ENCODE results near the gene KPNA6. TPM values are rescaled to one million over a fixed set of nuclear protein-coding genes. Genes with fewer than 3 reads are reported as not detected.

KPNA6 gene
- total RNA-seq, 1 donor from 2014 or later: 79.0 TPM

DNA sequence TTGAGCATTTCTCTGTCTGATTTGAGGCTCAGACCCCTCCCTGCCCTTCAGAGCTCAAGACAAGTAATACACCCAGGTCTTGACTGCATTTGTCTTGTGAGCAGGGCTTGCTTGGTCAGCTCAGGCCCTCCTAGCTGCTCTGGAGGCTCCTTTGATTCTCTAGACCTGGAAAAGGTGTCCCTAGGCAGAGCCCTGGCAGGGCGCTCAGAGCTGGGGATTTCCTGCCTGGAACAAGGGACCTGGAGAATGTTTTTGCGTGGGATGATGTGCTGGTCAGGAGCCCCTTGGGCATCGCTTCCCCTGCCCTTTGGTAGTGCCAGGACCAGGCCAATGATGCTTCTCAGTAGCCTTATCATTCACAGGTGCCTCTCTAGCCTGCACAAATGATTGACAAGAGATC lies 87.7 kb downstream of the KPNA6 start:
- Mint-ChIP-seq H3K36me3 (ENCODE audit: unreplicated experiment) (no peaks in the 10 kb centered on the region), H3K27ac (ENCODE audit: unreplicated experiment) (no peak overlapping the region), H3K4me3 (ENCODE audit: unreplicated experiment) (no peak overlapping the region), H3K27me3 (ENCODE audit: unreplicated experiment) (peaks cover 8% of the 10 kb centered on the region), H3K4me1 (ENCODE audit: low read depth, unreplicated experiment) (peaks cover 26% of the 10 kb centered on the region), H3K9me3 (ENCODE audit: unreplicated experiment) (peaks cover 9% of the 10 kb centered on the region)
- TF ChIP-seq, protein P1, sequence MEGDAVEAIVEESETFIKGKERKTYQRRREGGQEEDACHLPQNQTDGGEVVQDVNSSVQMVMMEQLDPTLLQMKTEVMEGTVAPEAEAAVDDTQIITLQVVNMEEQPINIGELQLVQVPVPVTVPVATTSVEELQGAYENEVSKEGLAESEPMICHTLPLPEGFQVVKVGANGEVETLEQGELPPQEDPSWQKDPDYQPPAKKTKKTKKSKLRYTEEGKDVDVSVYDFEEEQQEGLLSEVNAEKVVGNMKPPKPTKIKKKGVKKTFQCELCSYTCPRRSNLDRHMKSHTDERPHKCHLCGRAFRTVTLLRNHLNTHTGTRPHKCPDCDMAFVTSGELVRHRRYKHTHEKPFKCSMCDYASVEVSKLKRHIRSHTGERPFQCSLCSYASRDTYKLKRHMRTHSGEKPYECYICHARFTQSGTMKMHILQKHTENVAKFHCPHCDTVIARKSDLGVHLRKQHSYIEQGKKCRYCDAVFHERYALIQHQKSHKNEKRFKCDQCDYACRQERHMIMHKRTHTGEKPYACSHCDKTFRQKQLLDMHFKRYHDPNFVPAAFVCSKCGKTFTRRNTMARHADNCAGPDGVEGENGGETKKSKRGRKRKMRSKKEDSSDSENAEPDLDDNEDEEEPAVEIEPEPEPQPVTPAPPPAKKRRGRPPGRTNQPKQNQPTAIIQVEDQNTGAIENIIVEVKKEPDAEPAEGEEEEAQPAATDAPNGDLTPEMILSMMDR (IDR thresholded peaks at IDR 0.05; ENCODE audit: partially characterized antibody, unreplicated experiment): no peak
- DNase-seq: no peak

DNA sequence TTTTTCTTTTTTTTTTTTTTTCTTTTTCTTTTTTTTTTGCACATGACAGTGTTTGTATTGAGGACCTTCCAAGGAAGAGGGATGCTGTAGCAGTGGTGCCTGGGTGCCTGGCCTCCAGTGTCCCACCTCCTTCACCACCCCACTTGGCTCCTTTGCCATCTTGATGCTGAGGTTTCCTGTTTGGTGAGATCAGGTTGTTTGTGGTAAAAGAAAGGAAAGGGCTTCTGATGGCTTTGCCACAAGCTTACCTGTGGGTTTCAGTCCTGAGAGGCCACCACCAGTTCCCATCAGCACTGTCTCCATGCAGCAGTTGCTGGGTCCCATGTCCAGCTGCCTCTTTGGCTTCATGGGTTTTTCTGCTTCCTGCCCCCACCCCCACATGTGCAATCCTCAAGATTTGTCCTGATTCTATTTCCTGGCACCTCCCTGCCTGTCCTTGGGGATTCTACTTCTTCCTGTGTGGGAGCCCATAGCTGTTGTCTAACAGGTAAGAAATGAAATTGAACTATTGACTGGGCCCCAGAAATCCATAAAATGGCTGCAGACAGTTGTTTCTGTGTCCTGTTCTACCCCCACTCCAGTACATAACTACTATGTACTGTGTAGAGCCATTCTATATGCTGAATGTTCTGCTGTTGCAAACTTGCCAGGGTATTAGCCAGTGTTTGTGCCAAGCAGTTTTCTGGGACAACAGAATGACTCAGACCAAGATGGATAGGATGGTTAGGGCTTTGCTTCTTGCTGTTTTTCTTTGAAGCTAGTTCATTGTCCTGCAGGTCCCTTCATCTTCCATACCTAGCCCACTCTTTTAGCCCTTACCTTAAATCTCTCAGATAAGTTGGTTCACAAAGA lies 88.3 kb downstream of the KPNA6 start:
- Mint-ChIP-seq H3K27me3 (ENCODE audit: unreplicated experiment) (peaks cover 8% of the 10 kb centered on the region), H3K36me3 (ENCODE audit: unreplicated experiment) (no peaks in the 10 kb centered on the region), H3K4me1 (ENCODE audit: low read depth, unreplicated experiment) (peaks cover 26% of the 10 kb centered on the region), H3K4me3 (ENCODE audit: unreplicated experiment) (no peak overlapping the region), H3K27ac (ENCODE audit: unreplicated experiment) (no peak overlapping the region), H3K9me3 (ENCODE audit: unreplicated experiment) (peaks cover 9% of the 10 kb centered on the region)
- TF ChIP-seq, protein P1 (IDR thresholded peaks at IDR 0.05; ENCODE audit: partially characterized antibody, unreplicated experiment): no peak
- no peak for DNase-seq

DNA sequence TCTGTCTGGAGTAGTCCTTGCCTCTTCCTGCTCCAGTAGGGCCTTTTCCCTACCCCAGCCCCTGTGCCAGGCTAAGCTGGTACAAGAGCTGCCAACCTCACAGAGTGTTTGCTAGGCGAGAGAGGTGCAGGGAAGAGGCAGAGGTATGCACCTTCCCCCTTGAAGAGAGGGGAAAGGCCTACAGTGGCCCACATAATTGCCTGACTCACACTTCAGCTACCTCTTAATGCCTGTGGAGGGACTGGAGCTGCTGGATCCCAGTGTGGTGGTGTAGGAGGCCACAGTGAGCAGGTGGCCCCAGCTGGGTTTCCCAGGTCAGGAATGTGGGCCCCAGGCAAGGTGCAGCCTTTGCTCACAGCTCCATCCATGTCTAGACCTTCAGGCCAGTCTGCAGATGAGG lies 89.2 kb downstream of the KPNA6 start:
- TF ChIP-seq, protein P1 (IDR thresholded peaks at IDR 0.05; ENCODE audit: partially characterized antibody, unreplicated experiment): no peak
- no peak for DNase-seq
- peaks cover 29% of the 10 kb centered on the region for H3K4me1 Mint-ChIP-seq (ENCODE audit: low read depth, unreplicated experiment)
- H3K9me3 Mint-ChIP-seq (ENCODE audit: unreplicated experiment): peaks cover 11% of the 10 kb centered on the region
- H3K36me3 Mint-ChIP-seq (ENCODE audit: unreplicated experiment): no peaks in the 10 kb centered on the region
- H3K27me3 Mint-ChIP-seq (ENCODE audit: unreplicated experiment): peaks cover 6% of the 10 kb centered on the region
- peak overlapping the region; percentile 86 for H3K27ac Mint-ChIP-seq (ENCODE audit: unreplicated experiment)
- peak overlapping the region; percentile 57 for H3K4me3 Mint-ChIP-seq (ENCODE audit: unreplicated experiment)

DNA sequence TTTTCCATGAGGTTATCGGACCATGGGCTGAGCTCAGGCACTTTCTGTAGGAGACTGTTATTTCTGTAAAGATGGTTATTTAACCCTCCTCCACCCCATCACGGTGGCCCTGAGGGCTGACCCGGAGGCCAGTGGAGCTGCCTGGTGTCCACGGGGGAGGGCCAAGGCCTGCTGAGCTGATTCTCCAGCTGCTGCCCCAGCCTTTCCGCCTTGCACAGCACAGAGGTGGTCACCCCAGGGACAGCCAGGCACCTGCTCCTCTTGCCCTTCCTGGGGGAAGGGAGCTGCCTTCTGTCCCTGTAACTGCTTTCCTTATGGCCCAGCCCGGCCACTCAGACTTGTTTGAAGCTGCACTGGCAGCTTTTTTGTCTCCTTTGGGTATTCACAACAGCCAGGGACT lies 90.0 kb downstream of the KPNA6 start:
- H3K4me3 Mint-ChIP-seq (ENCODE audit: unreplicated experiment): peak overlapping the region; percentile 57
- peaks cover 6% of the 10 kb centered on the region for H3K27me3 Mint-ChIP-seq (ENCODE audit: unreplicated experiment)
- peak; percentile 77 for DNase-seq
- H3K9me3 Mint-ChIP-seq (ENCODE audit: unreplicated experiment): peaks cover 14% of the 10 kb centered on the region
- peaks cover 29% of the 10 kb centered on the region for H3K4me1 Mint-ChIP-seq (ENCODE audit: low read depth, unreplicated experiment)
- peak overlapping the region; percentile 86 for H3K27ac Mint-ChIP-seq (ENCODE audit: unreplicated experiment)
- no peaks in the 10 kb centered on the region for H3K36me3 Mint-ChIP-seq (ENCODE audit: unreplicated experiment)
- TF ChIP-seq, protein P1 (IDR thresholded peaks at IDR 0.05; ENCODE audit: partially characterized antibody, unreplicated experiment): no peak
